B cell (primary cell): Measurements from ENCODE around the gene GPR21. TPM values are rescaled to one million over a fixed set of nuclear protein-coding genes. Genes with fewer than 3 reads are reported as not detected.

Experiments used
- ATAC-seq: fragments of 200-7000 bp; cut with Tn5 transposase; one replicate; pipeline ENCODE4 v1.10.0; 2021; ENCODE audit warnings: low read depth, mild to moderate bottlenecking, moderate number of reproducible peaks, moderate library complexity
- CTCF ChIA-PET: fragments of 350-600 bp; sonication (Branson Sonifier 250); formaldehyde crosslinking; loops from one replicate; lab custom pipeline; 2021; ENCODE audit warnings: antibody characterized with exemption, inconsistent platforms; lab: Charles Lee
- POLR2A ChIA-PET: fragments of 350-600 bp; sonication (Branson Sonifier 250); formaldehyde crosslinking; loops from one replicate; lab custom pipeline; 2021; ENCODE audit warnings: antibody characterized with exemption; lab: Charles Lee
- DNase-seq: peaks from one replicate; pipeline ENCODE4 v3.0.0; 2013
- H2AFZ ChIP-seq: 2 replicates; pipeline ENCODE4 v1.6.1; 2012; ENCODE audit warnings: mild to moderate bottlenecking, low read depth, low read length; ENCODE audit not compliant: insufficient read depth, poor library complexity, severe bottlenecking
- H3K27ac ChIP-seq, 2 donors: 1 replicate in 1 of 2; 2 replicates in 1 of 2; pipeline ENCODE4 v1.5.1; 2012 to 2013; ENCODE audit warnings: low read length in 2 of 2, mild to moderate bottlenecking in 2 of 2, moderate library complexity in 1 of 2
- H3K27me3 ChIP-seq, 4 experiments: fragments of 200-600 bp in 1 of 4; sonication (generic) in 1 of 4; replicated peaks in 1 of 4; 1 replicate in 2 of 4; 2 replicates in 2 of 4; pipeline versions ENCODE4 v1.6.1 to v1.7.0; 2013 to 2016; ENCODE audit warnings: low read length in 3 of 4, mild to moderate bottlenecking in 2 of 4, mixed read lengths in 1 of 4, moderate library complexity in 1 of 4; ENCODE audit not compliant: insufficient read depth in 4 of 4, control insufficient read depth in 3 of 4; ENCODE audit errors: control extremely low read depth in 1 of 4
- H3K36me3 ChIP-seq, 2 experiments: replicated peaks in 1 of 2; 1 replicate in 1 of 2; 2 replicates in 1 of 2; pipeline versions ENCODE4 v1.6.1 to v1.7.1; 2013; ENCODE audit warnings: low read length in 1 of 2; ENCODE audit not compliant: insufficient read depth in 2 of 2, control insufficient read depth in 1 of 2; ENCODE audit errors: control extremely low read depth in 1 of 2, extremely low read depth in 1 of 2
- H3K4me1 ChIP-seq, 2 donors: fragments of 200-600 bp in 1 of 2; sonication (generic) in 1 of 2; 1 replicate in 1 of 2; 2 replicates in 1 of 2; pipeline versions ENCODE4 v1.5.1 to v1.6.1; 2013 to 2017; ENCODE audit warnings: low read length in 2 of 2; ENCODE audit not compliant: control insufficient read depth in 2 of 2, insufficient read depth in 2 of 2
- H3K4me2 ChIP-seq: replicated peaks from 2 replicates; pipeline ENCODE3; 2012; ENCODE audit warnings: mild to moderate bottlenecking, low read depth, low read length; ENCODE audit not compliant: poor library complexity, severe bottlenecking
- H3K4me3 ChIP-seq, 5 experiments: fragments of 200-600 bp in 1 of 5; sonication (generic) in 1 of 5; 1 replicate in 3 of 5; 2 replicates in 2 of 5; pipeline versions ENCODE4 v1.5.1 to v1.7.0; 2011 to 2016; ENCODE audit warnings: low read length in 4 of 5, mild to moderate bottlenecking in 4 of 5, low read depth in 2 of 5, control low read depth in 1 of 5, moderate library complexity in 1 of 5; ENCODE audit not compliant: insufficient read depth in 1 of 5; ENCODE audit errors: control extremely low read depth in 1 of 5, extremely low read depth in 1 of 5
- H3K79me2 ChIP-seq: fragments of 200-600 bp; sonication (generic); one replicate; pipeline ENCODE4 v1.6.0; 2016; ENCODE audit warnings: low read length; ENCODE audit not compliant: control insufficient read depth, insufficient read depth
- H3K9ac ChIP-seq: fragments of 200-600 bp; sonication (generic); 2 replicates; pipeline ENCODE4 v1.6.1; 2017; ENCODE audit warnings: mild to moderate bottlenecking, low read length, moderate library complexity
- H3K9me3 ChIP-seq, 3 donors: one replicate each; pipeline versions ENCODE4 v1.6.1 to v1.7.1; 2013; ENCODE audit warnings: low read length in 2 of 3; ENCODE audit not compliant: control insufficient read depth in 2 of 3, insufficient read depth in 1 of 3; ENCODE audit errors: control extremely low read depth in 1 of 3
- H4K20me1 ChIP-seq: 2 replicates; pipeline ENCODE4 v1.6.0; 2012; ENCODE audit warnings: mild to moderate bottlenecking, low read length; ENCODE audit not compliant: insufficient read depth, control insufficient read depth, poor library complexity, severe bottlenecking
- H3K27ac Mint-ChIP-seq: one replicate; pipeline ENCODE4 v1.8.0; 2021; ENCODE audit warnings: mixed read lengths
- H3K27me3 Mint-ChIP-seq: one replicate; pipeline ENCODE4 v1.8.0; 2021; ENCODE audit warnings: mixed read lengths
- H3K4me1 Mint-ChIP-seq: one replicate; pipeline ENCODE4 v1.8.0; 2021; ENCODE audit warnings: mixed read lengths
- H3K4me3 Mint-ChIP-seq: one replicate; pipeline ENCODE4 v1.8.0; 2021; ENCODE audit warnings: mixed read lengths
- H3K9me3 Mint-ChIP-seq: one replicate; pipeline ENCODE4 v1.8.0; 2022; ENCODE audit warnings: mixed read lengths; ENCODE audit not compliant: insufficient read depth
- CTCF ChIP-seq: fragments of 200-600 bp; IDR thresholded peaks from one replicate; pipeline ENCODE4 v1.8.0; 2022; ENCODE audit warnings: antibody characterized with exemption, mild to moderate bottlenecking
- EZH2 ChIP-seq: IDR thresholded peaks from 2 replicates; pipeline ENCODE4 v1.6.1; 2012; ENCODE audit warnings: borderline replicate concordance, low read depth, mild to moderate bottlenecking, moderate library complexity, low read length; ENCODE audit not compliant: insufficient read depth, poor library complexity, severe bottlenecking
- WGBS: methylation state at CpG from one replicate; pipeline ENCODE4 v1.1.5; 2013; ENCODE audit warnings: missing lambda C conversion rate; ENCODE audit not compliant: insufficient coverage; 5-methylcytosine and 5-hydroxymethylcytosine counted together
- intact Hi-C: fragments of 100-400 bp; cut with micrococcal nuclease; formaldehyde crosslinking; loops from one replicate; pipeline ENCODE4 v1.10.0; 2022
- polyA plus RNA-seq: library from polyadenylated mRNA; depleted of rRNA; stranded (reverse); fragments of >200 nt; gene quantifications from 2 replicates; pipeline ENCODE4 v1.2.3, GENCODE V29; 2012
- total RNA-seq, 2 donors: library from RNA; stranded (reverse); fragments of 120-200 nt in 1 of 2; gene quantifications; 1 replicate in 1 of 2; 2 replicates in 1 of 2; pipeline versions ENCODE4 v1.2.3 to v1.2.4, GENCODE V29; 2013 to 2022

Gene GPR21
- total and polyA plus RNA-seq, 2 donors (not counting 1 experiment from before 2014, with no cell fraction given) = 0.13 to 2.5 TPM

GRCh38 chr9:123008909-123009308 lies 24.6 kb upstream of the GPR21 start:
- Histone ChIP-seq H3K79me2 (no peaks in the 10 kb centered on the region), H3K9me3 (no peaks in the 10 kb centered on the region), H3K9ac (no peak overlapping the region), H3K4me2 (no peak overlapping the region), H3K4me1 (no peaks in the 10 kb centered on the region), H3K4me3 (no peak overlapping the region), H4K20me1 (no peaks in the 10 kb centered on the region), H3K27me3 (no peaks in the 10 kb centered on the region), H2AFZ (no peak overlapping the region), H3K27ac (no peak overlapping the region), H3K36me3 (peaks cover 2 to 21% of the 10 kb centered on the region in 2 experiments)
- Mint-ChIP-seq H3K27me3 (no peaks in the 10 kb centered on the region), H3K9me3 (no peaks in the 10 kb centered on the region), H3K4me1 (no peaks in the 10 kb centered on the region), H3K4me3 (no peak overlapping the region), H3K27ac (no peak overlapping the region)
- no peak for TF ChIP-seq EZH2
- TF ChIP-seq CTCF = no peak
- DNase-seq = no peak
- no peak for ATAC-seq
- CTCF ChIA-PET = interaction anchor here (2.7 kb wide), 1 partner anchor 18 kb away, joined by 10 read pairs; no protein-coding TSS in a partner anchor
- intact Hi-C loops = no loop called here
- POLR2A ChIA-PET = no interaction called here

GRCh38 chr9:123011380-123011779 lies 22.1 kb upstream of the GPR21 start:
- no peaks in the 10 kb centered on the region for H3K9me3 Mint-ChIP-seq
- H3K4me2 ChIP-seq = no peak overlapping the region
- H3K4me1 ChIP-seq = no peaks in the 10 kb centered on the region
- no peak for TF ChIP-seq CTCF
- TF ChIP-seq EZH2 = no peak
- H3K27me3 Mint-ChIP-seq = no peaks in the 10 kb centered on the region
- H3K4me1 Mint-ChIP-seq = no peaks in the 10 kb centered on the region
- no peak overlapping the region for H3K27ac ChIP-seq
- DNase-seq (no peak), ATAC-seq (no peak)
- no CpG with 5 or more reads among the region's 3 CpGs for WGBS
- no peaks in the 10 kb centered on the region for H3K79me2 ChIP-seq
- peaks cover 0 to 30% of the 10 kb centered on the region in 2 experiments for H3K36me3 ChIP-seq
- H4K20me1 ChIP-seq = no peaks in the 10 kb centered on the region
- no peaks in the 10 kb centered on the region for H3K27me3 ChIP-seq
- CTCF ChIA-PET = interaction anchor here (0.7 kb wide), 1 partner anchor 69 kb away, joined by 3 read pairs; no protein-coding TSS in a partner anchor
- H3K4me3 ChIP-seq = no peak overlapping the region
- no peak overlapping the region for H3K9ac ChIP-seq
- no peak overlapping the region for H3K4me3 Mint-ChIP-seq
- no peak overlapping the region for H3K27ac Mint-ChIP-seq
- intact Hi-C loops = no loop called here
- no peaks in the 10 kb centered on the region for H3K9me3 ChIP-seq
- H2AFZ ChIP-seq = no peak overlapping the region
- POLR2A ChIA-PET = no interaction called here
